HK-2 (cell line): Measurements from ENCODE around the gene RING1.

ENCODE experiments used
- DNase-seq: peaks from one replicate; pipeline ENCODE4 v3.0.0-alpha.2; 2018; ENCODE audit not compliant: unreplicated experiment

The RING1 gene

GRCh38 chr6:33208091-33208967 is at the start of gene RING1:
Gene RING1, plus strand, starts transcription at chr6:33208500. Its CDS starts 323 bp downstream, at chr6:33208823.
- peak; percentile 80 for DNase-seq

GRCh38 chr6:33160096-33160495 is 48.2 kb upstream of the RING1 start:
- DNase-seq: no peak

GRCh38 chr6:33160728-33161344 is 47.5 kb upstream of the RING1 start:
- DNase-seq: peak; percentile 42

GRCh38 chr6:33161354-33162331 is 46.7 kb upstream of the RING1 start:
- DNase-seq: peak; percentile 85

DNA sequence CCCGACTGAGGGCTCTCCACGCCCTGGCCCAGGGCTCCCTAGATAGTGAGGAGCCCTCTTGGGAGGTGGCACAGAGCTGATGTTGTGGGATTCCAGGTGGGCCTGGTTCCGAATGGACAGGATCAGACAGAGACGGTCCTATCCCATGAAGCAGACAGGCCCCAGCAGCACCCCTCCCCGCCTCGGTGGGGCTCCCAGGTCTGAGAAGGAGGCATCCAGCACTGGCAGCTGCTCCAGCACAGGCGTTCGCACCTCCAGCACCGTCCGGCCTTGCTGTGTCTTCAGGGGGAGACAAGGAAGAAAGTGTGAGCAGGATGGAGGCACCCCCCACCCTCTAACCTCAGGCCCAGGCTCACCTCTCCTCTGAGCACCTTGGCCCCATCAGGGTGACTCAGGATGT is 44.8 kb upstream of the RING1 start:
- no peak for DNase-seq

GRCh38 chr6:33164176-33164575 is 44.1 kb upstream of the RING1 start:
- no peak for DNase-seq

DNA sequence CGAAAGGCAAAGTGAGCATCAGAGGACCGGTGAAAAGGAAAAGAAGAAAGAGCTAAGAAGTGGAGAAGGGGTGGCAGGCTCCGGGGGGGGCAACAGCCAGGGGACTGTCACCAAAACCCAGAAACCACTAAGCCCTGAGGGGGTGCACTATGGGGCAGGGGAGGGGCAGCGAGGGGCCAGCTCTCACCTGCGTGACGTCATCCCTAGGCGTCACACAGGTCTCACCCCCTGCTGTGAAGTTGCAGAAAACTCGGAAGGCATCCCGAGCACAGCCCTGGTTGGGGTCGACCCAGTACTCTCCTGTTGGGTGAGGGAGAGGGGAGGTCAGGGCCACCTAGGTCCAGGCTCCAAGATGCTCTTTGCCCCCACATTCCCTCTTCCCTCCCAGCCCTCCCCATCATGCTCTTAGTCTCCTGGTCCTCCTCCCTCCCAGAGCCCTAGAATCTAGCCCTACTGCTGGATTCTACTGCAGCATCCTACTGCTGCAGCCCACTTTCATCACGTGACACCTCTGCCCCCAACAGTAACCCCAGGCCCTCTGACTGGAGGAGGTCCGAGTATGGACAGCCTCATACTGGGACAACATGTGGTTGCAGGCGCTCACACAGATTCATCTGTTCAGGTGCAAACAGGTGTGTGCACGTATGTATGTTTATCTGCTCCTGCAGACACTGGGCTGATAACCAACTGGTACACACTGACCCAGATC is 43.5 kb upstream of the RING1 start:
- DNase-seq: no peak

DNA sequence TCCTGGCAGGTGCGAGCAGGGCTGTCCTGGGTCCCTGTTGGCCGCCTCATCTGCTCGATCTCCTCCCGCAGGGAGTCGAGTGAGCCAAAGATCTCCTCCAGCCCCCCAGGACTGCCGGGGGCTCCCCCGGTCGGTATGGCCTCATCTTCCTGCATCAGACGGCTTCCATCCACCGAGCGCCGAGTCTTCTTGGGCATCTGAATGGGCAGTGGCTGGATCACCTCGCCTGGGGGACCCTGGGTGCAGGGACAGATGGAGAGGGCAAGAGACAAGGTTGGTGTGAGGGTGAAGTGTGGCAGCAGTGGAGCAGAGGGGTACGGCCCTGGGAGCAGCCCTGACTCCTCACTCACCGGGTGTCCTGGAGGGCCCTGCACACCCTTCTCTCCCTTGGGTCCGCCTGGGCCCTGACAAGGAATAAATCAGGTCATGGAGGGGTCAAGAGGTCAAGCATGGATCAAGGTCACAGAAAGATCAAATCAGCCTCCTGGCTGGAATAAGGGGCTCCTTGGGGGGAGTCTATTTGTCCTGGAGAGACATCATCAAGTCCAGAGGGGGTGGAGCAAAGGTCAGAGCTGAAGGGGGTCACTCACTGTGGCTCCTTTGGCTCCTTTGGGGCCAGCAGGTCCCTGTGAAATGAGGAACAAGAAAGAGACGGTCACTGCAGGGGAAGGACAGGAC is 42.6 kb upstream of the RING1 start:
- DNase-seq: no peak

GRCh38 chr6:33166363-33166762 is 41.9 kb upstream of the RING1 start:
- DNase-seq: no peak

DNA sequence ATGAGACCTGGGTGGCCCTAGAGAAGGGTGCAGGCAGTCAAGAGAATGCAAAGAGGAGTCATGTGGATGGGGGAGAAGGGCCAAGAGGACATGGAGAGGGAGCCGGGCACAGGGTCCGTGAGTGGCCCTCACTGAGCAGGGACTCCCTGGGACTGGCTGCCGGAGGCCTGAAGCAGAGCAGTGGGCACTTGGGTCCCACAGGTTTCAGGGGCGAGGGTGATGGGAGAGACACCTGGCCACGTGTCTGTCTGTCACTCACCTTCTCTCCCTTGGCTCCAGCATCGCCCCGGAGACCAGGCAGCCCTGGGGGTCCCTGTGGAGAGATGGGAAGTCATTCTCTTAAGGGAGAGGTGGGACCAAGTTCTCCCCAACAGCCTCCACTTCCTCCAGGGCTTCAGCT is 41.5 kb upstream of the RING1 start:
- no peak for DNase-seq

DNA sequence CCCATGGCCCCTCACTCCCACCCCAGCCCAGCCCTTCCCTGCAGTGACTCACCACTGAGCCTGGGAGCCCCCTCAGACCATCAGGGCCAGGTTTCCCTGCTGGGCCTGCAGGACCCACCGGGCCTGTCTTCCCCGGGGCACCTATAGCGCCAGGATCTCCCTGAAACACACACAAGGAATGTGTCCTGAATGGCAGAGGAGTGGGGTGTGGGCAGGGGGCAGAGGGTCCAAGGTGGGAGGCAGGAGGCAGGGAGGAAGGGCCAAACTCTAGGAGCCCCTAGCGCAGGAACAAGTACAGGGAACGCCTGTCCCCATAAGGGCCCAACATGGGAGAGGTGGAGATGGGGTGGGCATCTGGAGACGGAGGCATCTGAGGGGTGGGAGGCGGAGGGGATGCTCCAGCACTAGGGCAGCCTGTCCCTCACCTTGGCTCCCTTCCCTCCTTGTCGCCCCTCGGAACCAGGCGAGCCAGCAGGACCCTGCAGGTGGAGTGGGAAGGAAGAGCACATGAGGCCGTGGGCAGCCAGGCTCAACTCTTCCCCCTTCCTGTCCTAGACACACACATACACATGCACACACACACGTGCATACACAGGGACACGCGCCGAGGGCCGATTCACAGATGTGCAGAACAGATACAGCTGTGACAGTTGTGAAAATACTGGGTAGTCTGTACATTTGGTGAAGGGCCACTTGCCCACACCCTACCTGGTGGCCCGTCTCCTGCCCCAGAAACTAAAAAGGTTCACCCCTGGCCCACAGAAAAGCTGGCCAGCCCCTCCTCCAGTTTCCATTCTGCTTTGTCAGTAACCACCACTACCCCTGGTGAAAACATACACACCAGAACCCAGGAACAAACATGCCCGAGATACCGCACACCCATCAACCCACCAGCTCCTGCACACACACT is 40.7 kb upstream of the RING1 start:
- DNase-seq: no peak

DNA sequence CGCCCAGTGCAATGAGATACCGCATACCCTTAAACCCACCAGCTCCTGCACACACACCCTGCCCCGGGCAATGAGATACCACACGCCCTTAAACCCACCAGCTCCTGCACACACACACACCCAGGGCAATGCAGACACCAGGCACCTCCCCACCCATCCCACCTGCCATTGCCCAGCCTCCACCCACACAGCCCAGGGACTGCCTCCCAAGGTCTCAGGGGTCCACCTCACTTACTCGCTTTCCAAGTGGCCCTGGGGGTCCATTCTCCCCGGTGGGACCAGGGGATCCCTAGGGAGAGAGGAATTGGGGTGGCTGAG is 40.1 kb upstream of the RING1 start:
- DNase-seq: no peak

- DNase-seq: no peak
Observed at GRCh38 chr6:33168639-33169038, 39.7 kb upstream of the RING1 start.

GRCh38 chr6:33169291-33170175 is 38.8 kb upstream of the RING1 start:
- no peak for DNase-seq

DNA sequence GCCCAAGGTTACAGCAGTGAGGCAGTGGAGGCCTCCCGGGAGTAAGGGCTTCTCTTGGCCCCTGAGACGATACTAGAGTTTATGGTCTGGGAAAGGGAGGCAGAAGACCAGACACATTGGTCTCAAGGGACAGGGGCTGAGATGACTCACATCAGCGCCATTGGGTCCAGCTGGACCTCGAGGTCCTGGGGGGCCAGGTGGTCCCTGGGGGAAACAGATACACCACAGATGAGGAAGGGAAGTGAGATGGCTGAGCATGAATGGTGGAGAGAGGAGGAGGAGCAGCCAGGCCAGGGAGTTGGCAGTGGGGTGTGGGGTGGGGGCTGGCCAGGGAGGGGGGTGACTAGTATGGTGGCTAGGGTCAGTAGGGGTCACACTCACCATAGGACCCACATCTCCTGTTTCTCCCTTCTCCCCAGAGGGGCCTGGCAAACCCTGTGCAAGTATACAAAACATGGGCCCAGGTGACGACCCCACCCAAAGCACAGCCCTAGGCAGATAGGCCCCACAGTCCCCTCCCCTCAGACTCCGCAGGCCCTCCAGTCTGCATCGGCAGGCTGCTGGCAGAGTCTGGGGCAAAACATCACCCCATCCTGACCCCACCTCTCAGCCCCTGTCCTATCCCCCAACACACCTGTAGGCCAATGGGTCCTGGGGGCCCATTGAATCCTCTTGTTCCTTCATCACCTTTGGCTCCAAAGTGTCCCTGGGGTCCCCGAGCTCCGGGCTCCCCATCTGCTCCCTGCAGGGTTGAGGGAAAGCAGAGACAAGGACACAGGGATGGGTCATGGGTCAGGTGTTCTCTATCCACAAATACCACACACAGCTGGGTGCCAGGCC is 37.9 kb upstream of the RING1 start:
- DNase-seq: no peak

DNA sequence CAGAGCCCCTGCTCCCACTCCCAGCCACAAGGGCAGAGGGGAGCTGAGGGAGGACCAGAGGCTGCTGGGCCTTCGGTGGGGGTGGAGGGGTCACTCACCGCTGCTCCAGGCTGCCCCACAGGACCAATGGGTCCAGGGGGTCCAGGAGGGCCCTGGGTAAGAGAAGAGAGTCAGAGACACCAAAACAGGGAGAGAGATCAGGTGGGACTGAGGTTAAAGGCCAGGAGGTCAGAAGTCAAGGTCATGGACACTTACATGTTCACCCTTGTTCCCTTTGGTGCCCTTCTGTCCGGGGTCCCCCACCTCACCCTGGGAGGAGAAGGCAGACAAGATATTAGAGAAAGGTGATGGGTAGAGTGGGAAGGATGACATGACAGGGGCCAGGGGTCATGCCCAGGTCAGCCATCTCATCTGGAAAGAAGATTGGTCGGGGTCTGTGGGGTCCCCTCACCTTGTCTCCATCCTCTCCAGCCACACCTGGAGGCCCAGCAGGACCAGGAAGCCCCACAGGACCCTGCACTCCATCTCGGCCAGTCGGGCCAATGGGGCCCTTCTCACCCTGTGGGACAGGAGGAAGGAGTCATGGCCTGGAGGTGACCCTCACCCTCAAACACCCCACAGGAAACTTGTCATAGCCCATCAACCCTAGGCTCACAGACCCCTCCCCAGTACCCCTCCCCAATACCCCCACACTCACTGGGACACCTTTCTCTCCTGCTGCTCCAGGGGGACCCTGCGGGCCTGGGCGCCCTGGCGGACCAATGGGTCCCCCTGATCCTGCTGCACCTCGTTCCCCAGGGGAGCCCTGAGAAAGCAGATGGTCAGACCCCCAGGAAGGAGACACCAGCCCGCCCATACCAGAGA is 37.1 kb upstream of the RING1 start:
- no peak for DNase-seq
